Keratinocyte (primary cell): Measurements from ENCODE around the gene SPTSSB.

Source experiments
- CTCF ChIP-seq, 3 experiments: IDR thresholded peaks in 1 of 3; conservative IDR thresholded peaks in 1 of 3; optimal IDR thresholded peaks in 1 of 3; 2 replicates in 2 of 3; 3 replicates in 1 of 3; pipeline versions ENCODE3 to v1.5.1; 2011; ENCODE audit warnings: low read length in 3 of 3, mild to moderate bottlenecking in 3 of 3, moderate library complexity in 2 of 3, control low read depth in 1 of 3, inconsistent platforms in 1 of 3; ENCODE audit not compliant: insufficient read depth in 2 of 3; ENCODE audit errors: extremely low read depth in 1 of 3
- EZH2 ChIP-seq: IDR thresholded peaks from one replicate; pipeline ENCODE4 v1.6.1; 2012; ENCODE audit warnings: inconsistent platforms, mild to moderate bottlenecking, low read length, moderate library complexity

GRCh38 chr3:161393803-161394202, 22.5 kb upstream of the SPTSSB start:
- TF ChIP-seq CTCF (optimal IDR thresholded peaks at IDR 0.05 in 1 of 3, IDR thresholded peaks at IDR 0.05 in 1 of 3, conservative IDR thresholded peaks at IDR 0.05 in 1 of 3; ENCODE audit: extremely low read depth in 1 of 3, insufficient read depth in 2 of 3, low read length in 3 of 3) = no peak
- no peak for TF ChIP-seq EZH2
